Cortex of kidney (tissue), 1 donor: ENCODE results near the gene VGF.
"Not testable (repeated sequence)": the region's sequence is repeated elsewhere in the genome, so short reads cannot be mapped to it uniquely, and the experiment has no call there.

ENCODE experiments used
- DNase-seq: peaks from one replicate; lab custom pipeline; 2025; lab: John Stamatoyannopoulos, UW

Gene VGF

GRCh38 chr7:101115215-101115614 lies 50.2 kb downstream of the VGF start:
- DNase-seq = no peak

- DNase-seq = no peak
Observed at GRCh38 chr7:101114492-101114891, 50.9 kb downstream of the VGF start.

DNA sequence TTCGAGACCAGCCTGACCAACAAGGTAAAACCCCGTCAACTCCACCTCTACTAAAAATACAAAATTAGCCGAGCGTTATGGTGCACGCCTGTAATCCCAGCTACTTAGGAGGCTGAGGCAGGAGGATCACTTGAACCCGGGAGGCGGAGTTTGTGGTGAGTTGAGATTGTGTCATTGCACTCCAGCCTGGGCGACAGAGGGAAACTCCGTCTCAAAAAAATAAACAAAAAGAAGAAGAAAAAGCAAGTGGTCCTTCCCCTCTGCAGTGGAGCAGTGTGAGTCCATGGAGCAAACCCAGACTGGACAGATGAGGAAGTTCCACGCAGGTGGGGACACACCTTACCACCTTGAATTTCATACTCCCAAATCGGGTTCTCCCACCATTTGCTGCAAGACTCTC lies 51.5 kb downstream of the VGF start:
- no peak for DNase-seq

DNA sequence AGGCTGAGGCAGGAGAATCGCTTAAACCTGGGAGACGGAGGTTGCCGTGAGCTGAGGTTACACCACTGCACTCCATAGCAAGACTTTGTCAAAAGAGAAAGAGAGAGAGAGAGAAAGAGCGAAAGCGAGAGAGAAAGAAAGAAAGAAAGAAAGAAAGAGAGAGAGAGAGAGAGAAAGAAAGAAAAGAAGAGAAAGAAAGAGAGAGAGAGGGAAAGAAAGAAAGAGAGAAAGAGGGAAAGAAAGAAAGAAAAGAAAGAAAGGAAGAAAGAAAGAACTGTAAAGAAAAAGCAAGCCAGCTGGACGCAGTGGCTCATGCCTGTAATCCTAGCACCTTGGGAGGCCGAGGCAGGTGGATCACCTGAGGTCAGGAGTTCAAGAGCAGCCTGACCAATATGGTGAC lies 52.2 kb downstream of the VGF start:
- not testable (repeated sequence) for DNase-seq
